HCT116 (cell line): ENCODE measurements around the gene HYAL1. TPM values are rescaled to one million over a fixed set of nuclear protein-coding genes. Genes with fewer than 3 reads are reported as not detected.

Experiments
- ATAC-seq: fragments of 200-7000 bp; cut with Tn5 transposase; 2 replicates; pipeline ENCODE4 v1.9.1; 2020; ENCODE audit warnings: mild to moderate bottlenecking, moderate library complexity
- BruUV-seq: library from RNA; stranded (reverse); fragments of 400-500 nt; replicated peaks from 2 replicates; lab custom pipeline; 2021; lab: Mats Ljungman, UMichigan
- CTCF ChIA-PET: fragments of 300-600 bp; sonication (Branson Sonifier 250); formaldehyde crosslinking; loops from one replicate; lab custom pipeline; 2021; ENCODE audit warnings: antibody characterized with exemption; lab: Charles Lee
- POLR2A ChIA-PET: fragments of 300-600, 350-600 bp; sonication (Branson Sonifier 250); formaldehyde crosslinking; loops from one replicate; lab custom pipeline; 2021; ENCODE audit warnings: antibody characterized with exemption; lab: Charles Lee
- RAD21 ChIA-PET, 2 experiments: fragments of 300-600 bp; sonication (Branson Sonifier 250); formaldehyde crosslinking; loops; one replicate each; lab custom pipeline; 2023; ENCODE audit warnings: low total read pairs in 2 of 2; ENCODE audit not compliant: uncharacterized antibody in 2 of 2, unreplicated experiment in 2 of 2, low non-redundant PET in 1 of 2; lab: Charles Lee
- DNase-seq: peaks from one replicate; pipeline ENCODE4 v3.0.0-alpha.2; 2010; ENCODE audit warnings: low read depth, low spot score
- H2AFZ ChIP-seq: fragments of 200-600 bp; shearing (Covaris generic), sonication (generic); 2 replicates; pipeline ENCODE4 v1.6.1; 2017; ENCODE audit warnings: low read depth, mixed run types, mixed read lengths, antibody characterized with exemption, low read length; ENCODE audit not compliant: poor library complexity, severe bottlenecking
- H3K27ac ChIP-seq: 2 replicates; pipeline ENCODE4 v1.5.1; 2012; ENCODE audit warnings: low read depth, low read length
- H3K27me3 ChIP-seq: fragments of 200-600 bp; sonication (generic); 2 replicates; pipeline ENCODE4 v1.6.1; 2016; ENCODE audit warnings: mixed run types, low read length, mixed read lengths; ENCODE audit not compliant: insufficient read depth
- H3K36me3 ChIP-seq, 2 experiments: fragments of 200-500 bp in 1 of 2; fragments of 200-600 bp in 1 of 2; sonication (Bioruptor generic) in 1 of 2; sonication (generic) in 1 of 2; 2 replicates each; pipeline versions ENCODE4 v1.5.1 to v1.6.1; 2014 to 2016; ENCODE audit warnings: low read length in 2 of 2, inconsistent platforms in 1 of 2, mixed read lengths in 1 of 2, mixed run types in 1 of 2; ENCODE audit not compliant: insufficient read depth in 2 of 2, control insufficient read depth in 1 of 2
- H3K4me1 ChIP-seq, 2 experiments: fragments of 200-600 bp in 1 of 2; sonication (generic) in 1 of 2; 2 replicates each; pipeline versions ENCODE4 v1.5.1 to v1.6.1; 2012 to 2017; ENCODE audit warnings: low read length in 2 of 2, inconsistent platforms in 1 of 2, mild to moderate bottlenecking in 1 of 2, mixed read lengths in 1 of 2, mixed run types in 1 of 2, moderate library complexity in 1 of 2; ENCODE audit not compliant: insufficient read depth in 2 of 2, control insufficient read depth in 1 of 2
- H3K4me2 ChIP-seq: fragments of 200-600 bp; sonication (generic); 2 replicates; pipeline ENCODE4 v1.6.1; 2017; ENCODE audit warnings: mixed run types, low read length, mixed read lengths
- H3K4me3 ChIP-seq, 2 experiments: fragments of 200-600 bp in 1 of 2; sonication (generic) in 1 of 2; replicated peaks in 1 of 2; 2 replicates each; pipeline ENCODE4 v1.5.1; 2011 to 2016; ENCODE audit warnings: low read length in 2 of 2, control low read depth in 1 of 2, low read depth in 1 of 2, mild to moderate bottlenecking in 1 of 2, mixed read lengths in 1 of 2, mixed run types in 1 of 2
- H3K79me2 ChIP-seq: fragments of 200-600 bp; sonication (generic); 2 replicates; pipeline ENCODE4 v1.6.1; 2017; ENCODE audit warnings: mild to moderate bottlenecking, mixed run types, low read length, moderate library complexity, mixed read lengths; ENCODE audit not compliant: insufficient read depth
- H3K9ac ChIP-seq: fragments of 200-600 bp; sonication (generic); 2 replicates; pipeline ENCODE4 v1.6.1; 2016; ENCODE audit warnings: low read length, mixed read lengths
- H3K9me2 ChIP-seq: fragments of 200-600 bp; sonication (generic), shearing (Covaris generic); 2 replicates; pipeline ENCODE4 v1.6.1; 2017; ENCODE audit warnings: mixed run types, mild to moderate bottlenecking, moderate library complexity; ENCODE audit not compliant: insufficient read depth
- H3K9me3 ChIP-seq, 2 experiments: fragments of 200-500 bp in 1 of 2; fragments of 200-600 bp in 1 of 2; sonication (Bioruptor generic) in 1 of 2; sonication (generic) in 1 of 2; 2 replicates each; pipeline ENCODE4 v1.6.1; 2014 to 2017; ENCODE audit warnings: low read length in 2 of 2, mixed read lengths in 2 of 2, inconsistent platforms in 1 of 2, low read depth in 1 of 2, mild to moderate bottlenecking in 1 of 2, mixed run types in 1 of 2, moderate library complexity in 1 of 2; ENCODE audit not compliant: control insufficient read depth in 1 of 2, insufficient read depth in 1 of 2
- H4K20me1 ChIP-seq: fragments of 200-600 bp; sonication (generic), shearing (Covaris generic); 2 replicates; pipeline ENCODE4 v1.6.1; 2017; ENCODE audit warnings: mixed run types, mild to moderate bottlenecking, moderate library complexity; ENCODE audit not compliant: insufficient read depth
- CEBPB ChIP-seq: IDR thresholded peaks from 2 replicates; pipeline ENCODE4 v1.6.1; 2012; ENCODE audit warnings: low read depth
- EGR1 ChIP-seq: IDR thresholded peaks from 2 replicates; pipeline ENCODE4 v1.6.1; 2012; ENCODE audit warnings: low read depth
- ELF1 ChIP-seq: IDR thresholded peaks from 2 replicates; pipeline ENCODE4 v1.6.1; 2012; ENCODE audit warnings: low read depth, borderline replicate concordance
- EZH2 ChIP-seq: fragments of 200-600 bp; sonication (generic); IDR thresholded peaks from 2 replicates; pipeline ENCODE4 v1.6.1; 2017; ENCODE audit warnings: antibody characterized with exemption, mixed run types
- FOSL1 ChIP-seq: IDR thresholded peaks from 2 replicates; pipeline ENCODE4 v1.6.1; 2012; ENCODE audit warnings: low read depth
- POLR2AphosphoS5 ChIP-seq: IDR thresholded peaks from 2 replicates; pipeline ENCODE4 v1.6.1; 2011; ENCODE audit warnings: mild to moderate bottlenecking, low read depth, low read length, moderate library complexity
- RAD21 ChIP-seq: IDR thresholded peaks from 2 replicates; pipeline ENCODE4 v1.6.1; 2012; ENCODE audit warnings: low read depth, mild to moderate bottlenecking
- SIN3A ChIP-seq: IDR thresholded peaks from 2 replicates; pipeline ENCODE4 v1.6.1; 2012; ENCODE audit warnings: low read depth
- SP1 ChIP-seq: IDR thresholded peaks from 2 replicates; pipeline ENCODE4 v1.6.1; 2012; ENCODE audit warnings: low read depth
- ZFX ChIP-seq: fragments of 450-650 bp; IDR thresholded peaks from 2 replicates; pipeline ENCODE4 v1.6.1; 2017
- ZNF274 ChIP-seq: fragments of 200-500 bp; sonication (Bioruptor generic); IDR thresholded peaks from 2 replicates; pipeline ENCODE4 v1.6.1; 2014; ENCODE audit warnings: mild to moderate bottlenecking, low read depth, low read length, inconsistent platforms
- intact Hi-C: fragments of 100-400 bp; cut with micrococcal nuclease; formaldehyde crosslinking; loops from 2 replicates; pipeline ENCODE4 v1.10.0; 2022
- total RNA-seq: library from RNA; stranded (reverse); gene quantifications from one replicate; pipeline ENCODE4 v1.2.1, GENCODE V29; 2021; ENCODE audit not compliant: unreplicated experiment
- TF ChIP-seq, protein P1 (sequence below), 3 experiments: fragments of 200-600 bp in 1 of 3; sonication (generic) in 1 of 3; IDR thresholded peaks in 2 of 3; conservative IDR thresholded peaks in 1 of 3; 2 replicates each; pipeline ENCODE4 v1.5.1; 2012 to 2017; ENCODE audit warnings: low read depth in 2 of 3, low read length in 2 of 3, antibody characterized with exemption in 1 of 3, borderline replicate concordance in 1 of 3, control low read depth in 1 of 3, mild to moderate bottlenecking in 1 of 3, mixed read lengths in 1 of 3, mixed run types in 1 of 3, moderate library complexity in 1 of 3; ENCODE audit not compliant: insufficient read depth in 1 of 3

The HYAL1 gene
- total RNA-seq, 1 experiment from 2014 or later = 6.1 TPM

- no peaks in the 10 kb centered on the region for H3K27me3 ChIP-seq
- no peak for DNase-seq
- H3K9me2 ChIP-seq = no peaks in the 10 kb centered on the region
- no peak overlapping the region for H3K9ac ChIP-seq
- H3K36me3 ChIP-seq = no peaks in the 10 kb centered on the region
- H3K79me2 ChIP-seq = no peaks in the 10 kb centered on the region
- ChIA-PET POLR2A (interaction anchor here (1.0 to 1.5 kb wide), 2 partner anchors 21 to 36 kb away, joined by 3 to 4 read pairs; partner anchors contain the start of genes GNAI2 and IFRD2), CTCF (interaction anchor here (1.1 to 3.4 kb wide), 5 partner anchors 11 to 77 kb away, joined by 3 to 27 read pairs (median 9); no protein-coding TSS in a partner anchor), RAD21 (interaction anchor here (1.1 to 1.9 kb wide), 2 partner anchors 11 kb away, joined by 4 to 7 read pairs; no protein-coding TSS in a partner anchor)
- no peaks in the 10 kb centered on the region for H3K9me3 ChIP-seq
- peak overlapping the region; percentile 12; the same call in 1 of the 2 replicates for H3K4me2 ChIP-seq
- peaks cover 65 to 79% of the 10 kb centered on the region in 2 experiments for H3K4me1 ChIP-seq
- no peak overlapping the region for H2AFZ ChIP-seq
- BruUV-seq = no TSS peak
- H3K27ac ChIP-seq = no peak overlapping the region; the same call in 1 of the 2 replicates
- TF ChIP-seq SIN3A = no peak
- no peak for TF ChIP-seq SP1
- no peak for ATAC-seq
- intact Hi-C loops = loop anchor here (5.0 kb wide), 1 partner anchor 149 kb away; no protein-coding TSS in a partner anchor
- H4K20me1 ChIP-seq = no peaks in the 10 kb centered on the region
- no peak overlapping the region for H3K4me3 ChIP-seq
Measured at GRCh38 chr3:50271314-50271936, 31.9 kb downstream of the HYAL1 start.

GRCh38 chr3:50270422-50271224 lies 32.8 kb downstream of the HYAL1 start:
- intact Hi-C loops = loop anchor here (5.0 kb wide), 1 partner anchor 148 kb away; no protein-coding TSS in a partner anchor
- BruUV-seq = TSS peak; percentile 29
- no peaks in the 10 kb centered on the region for H3K27me3 ChIP-seq
- H3K4me2 ChIP-seq = peak overlapping the region; percentile 80
- H4K20me1 ChIP-seq = no peaks in the 10 kb centered on the region
- ChIA-PET POLR2A (interaction anchor here (1.5 kb wide), 1 partner anchor 22 kb away, joined by 3 read pairs; the partner anchor contains the start of gene IFRD2), RAD21 (interaction anchor here in 1 of 2 experiments (1.5 kb wide), 1 partner anchor 44 kb away, joined by 6 read pairs; no protein-coding TSS in a partner anchor), CTCF (interaction anchor here (1.0 to 3.4 kb wide), 5 partner anchors 11 to 76 kb away, joined by 3 to 27 read pairs (median 9); no protein-coding TSS in a partner anchor)
- peak overlapping the region in 1 of 2 experiments; percentile 47; a peak in 1 of 4 replicates for H3K4me3 ChIP-seq
- DNase-seq (no peak), ATAC-seq (no peak)
- H2AFZ ChIP-seq = no peak overlapping the region
- peaks cover 73 to 87% of the 10 kb centered on the region in 2 experiments for H3K4me1 ChIP-seq
- H3K9me2 ChIP-seq = no peaks in the 10 kb centered on the region
- peak overlapping the region; percentile 62; the same call in 1 of the 2 replicates for H3K9ac ChIP-seq
- H3K36me3 ChIP-seq = no peaks in the 10 kb centered on the region
- no peaks in the 10 kb centered on the region for H3K79me2 ChIP-seq
- no peaks in the 10 kb centered on the region for H3K9me3 ChIP-seq
- H3K27ac ChIP-seq = peak overlapping the region; percentile 88; the same call in 1 of the 2 replicates
- TF ChIP-seq ELF1 = no peak
- TF ChIP-seq EZH2 = no peak
- TF ChIP-seq, protein P1, sequence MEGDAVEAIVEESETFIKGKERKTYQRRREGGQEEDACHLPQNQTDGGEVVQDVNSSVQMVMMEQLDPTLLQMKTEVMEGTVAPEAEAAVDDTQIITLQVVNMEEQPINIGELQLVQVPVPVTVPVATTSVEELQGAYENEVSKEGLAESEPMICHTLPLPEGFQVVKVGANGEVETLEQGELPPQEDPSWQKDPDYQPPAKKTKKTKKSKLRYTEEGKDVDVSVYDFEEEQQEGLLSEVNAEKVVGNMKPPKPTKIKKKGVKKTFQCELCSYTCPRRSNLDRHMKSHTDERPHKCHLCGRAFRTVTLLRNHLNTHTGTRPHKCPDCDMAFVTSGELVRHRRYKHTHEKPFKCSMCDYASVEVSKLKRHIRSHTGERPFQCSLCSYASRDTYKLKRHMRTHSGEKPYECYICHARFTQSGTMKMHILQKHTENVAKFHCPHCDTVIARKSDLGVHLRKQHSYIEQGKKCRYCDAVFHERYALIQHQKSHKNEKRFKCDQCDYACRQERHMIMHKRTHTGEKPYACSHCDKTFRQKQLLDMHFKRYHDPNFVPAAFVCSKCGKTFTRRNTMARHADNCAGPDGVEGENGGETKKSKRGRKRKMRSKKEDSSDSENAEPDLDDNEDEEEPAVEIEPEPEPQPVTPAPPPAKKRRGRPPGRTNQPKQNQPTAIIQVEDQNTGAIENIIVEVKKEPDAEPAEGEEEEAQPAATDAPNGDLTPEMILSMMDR (IDR thresholded peaks at IDR 0.05 in 2 of 3, conservative IDR thresholded peaks at IDR 0.05 in 1 of 3; ENCODE audit: borderline replicate concordance in 1 of 3, insufficient read depth in 1 of 3, low read depth in 2 of 3, low read length in 2 of 3) = no peak
- TF ChIP-seq SIN3A = no peak
- no peak for TF ChIP-seq ZFX
- TF ChIP-seq POLR2AphosphoS5 = no peak
- TF ChIP-seq EGR1 = no peak
- TF ChIP-seq CEBPB = no peak
- TF ChIP-seq RAD21 = no peak
- TF ChIP-seq ZNF274 = no peak
- TF ChIP-seq FOSL1 = no peak
- no peak for TF ChIP-seq SP1
